H4 (cell line): ENCODE measurements around the gene CCDC92. TPM values are rescaled to one million over a fixed set of nuclear protein-coding genes. Genes with fewer than 3 reads are reported as not detected.

Experiments used
- DNase-seq: peaks from one replicate; pipeline ENCODE4 v3.0.0-alpha.2; 2015; ENCODE audit warnings: low spot score
- total RNA-seq: library from RNA; depleted of rRNA; stranded (reverse); fragments of >200 nt; shearing (Covaris generic); gene quantifications from 2 replicates; pipeline ENCODE4 v1.2.3, GENCODE V29; 2014; rRNA removed

CCDC92 gene
- 8.3 and 10.2 TPM in 2 replicates for total RNA-seq

DNA sequence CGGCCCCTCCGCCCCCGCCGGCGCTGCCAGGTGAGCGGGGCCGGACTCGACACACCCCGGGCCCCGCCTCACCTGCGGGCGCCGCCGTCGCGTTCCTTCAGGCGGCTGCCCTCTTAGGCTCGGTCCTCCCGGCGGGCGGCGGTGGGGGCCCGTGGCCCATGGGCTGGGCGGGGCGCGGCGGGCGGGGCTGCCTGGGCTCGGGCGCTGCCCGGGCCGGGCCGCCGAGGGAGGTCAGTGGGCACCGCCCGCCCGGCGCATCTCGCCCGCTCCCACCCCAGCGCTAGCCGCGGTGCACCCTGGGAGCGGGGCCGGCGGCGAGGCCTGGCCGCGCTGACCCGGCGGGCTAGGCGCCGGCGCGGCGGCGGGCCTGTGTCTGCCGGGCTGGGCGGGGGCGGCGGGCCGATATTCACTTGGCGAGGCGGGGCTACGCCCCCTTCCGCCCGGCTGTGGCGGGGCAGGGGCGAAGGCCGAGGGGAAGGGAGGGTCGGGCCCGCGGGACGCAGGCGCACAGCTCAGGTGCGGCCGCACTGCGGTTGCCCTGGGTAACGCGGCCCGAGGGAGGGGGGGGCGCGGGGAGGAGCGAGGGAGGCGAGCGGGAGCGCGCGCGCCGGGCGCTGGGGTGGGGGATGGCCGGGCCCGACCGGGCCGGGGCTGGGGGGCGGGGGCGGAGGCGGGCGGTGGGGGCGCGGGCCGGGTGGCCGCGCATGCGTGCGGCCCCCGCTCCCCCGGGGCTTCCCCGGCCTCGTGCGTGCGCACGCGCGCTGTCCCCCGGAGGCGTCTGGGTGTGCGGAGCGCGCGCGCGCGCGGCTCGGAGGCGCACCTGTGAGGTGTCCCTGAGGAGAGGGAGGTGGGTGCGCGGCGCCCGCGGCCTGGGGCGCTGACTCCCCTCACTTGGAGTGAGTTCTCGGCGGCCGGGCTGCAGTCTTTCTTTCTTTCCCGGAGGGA, at the start of gene CCDC92, which contains the start of gene ZNF664:
CCDC92 (minus strand) TSS at position 375 of the 945 bp plus-strand sequence. CDS start 28,526 bp downstream, outside the sequence.
ZNF664 (plus strand) TSS at position 759 of the 945 bp plus-strand sequence. CDS start 38,930 bp downstream, outside the sequence.
- peak; percentile 87 for DNase-seq

DNA sequence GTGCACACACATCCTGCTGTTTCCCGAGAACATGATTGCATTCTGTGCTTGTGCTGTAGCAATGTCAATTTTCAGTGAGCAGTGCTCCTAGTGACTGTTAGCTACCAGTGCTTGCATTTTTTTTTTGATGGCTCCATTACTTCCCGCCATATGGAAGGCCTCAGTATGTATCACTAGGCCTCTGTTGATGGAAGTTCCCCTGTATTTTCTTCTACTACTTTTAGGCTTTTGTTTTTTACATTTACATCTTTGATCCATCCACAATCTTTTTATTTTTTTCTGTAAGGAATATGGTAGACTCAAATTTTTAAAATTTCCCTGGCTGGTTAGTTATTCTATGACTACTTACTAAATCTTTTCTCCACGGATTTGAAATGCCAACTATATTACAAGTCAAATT, 49.5 kb upstream of the CCDC92 start:
- DNase-seq, result no peak

DNA sequence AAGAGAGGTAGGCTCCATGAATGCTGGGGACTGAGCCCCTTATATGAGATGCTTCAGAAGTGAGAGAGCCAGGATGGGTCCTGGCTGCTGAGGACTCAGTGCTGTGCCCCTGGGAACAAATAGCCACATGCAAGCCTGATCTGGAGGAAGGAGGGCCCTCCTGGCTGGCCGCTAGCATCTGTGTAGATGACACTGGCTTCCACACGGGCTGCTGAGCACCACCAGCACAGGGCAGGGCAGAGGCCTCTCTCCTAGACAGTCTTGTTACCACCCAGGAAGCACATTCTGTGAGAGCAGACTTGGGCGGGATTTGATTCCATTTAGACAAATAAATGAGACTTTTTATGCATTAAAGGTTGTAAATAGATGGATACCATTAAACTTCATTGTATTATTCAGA, 48.4 kb upstream of the CCDC92 start:
- no peak for DNase-seq

GRCh38 chr12:124020514-124020949, 47.9 kb upstream of the CCDC92 start:
- no peak for DNase-seq

DNA sequence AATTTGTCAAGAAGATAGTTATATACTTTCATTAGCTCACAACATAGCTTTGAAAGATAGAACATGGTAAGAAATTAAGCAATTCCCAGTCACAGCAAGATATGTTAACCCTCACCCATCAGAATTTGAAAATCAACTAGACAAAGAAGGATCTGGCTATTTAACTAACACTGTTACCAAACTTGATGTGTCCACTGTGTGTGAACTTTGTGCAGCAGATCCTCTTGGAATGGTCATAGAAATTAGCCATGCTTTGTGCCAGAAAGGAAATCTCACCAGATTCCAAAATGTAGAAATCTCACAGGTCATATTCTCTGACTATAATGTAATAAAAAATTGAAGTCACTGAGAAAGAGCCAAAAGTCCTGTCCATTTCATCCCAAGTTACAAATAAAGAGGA, 46.5 kb upstream of the CCDC92 start:
- DNase-seq, result no peak

GRCh38 chr12:124018539-124018938, 45.9 kb upstream of the CCDC92 start:
- DNase-seq, result no peak

- DNase-seq, result no peak
Observed at GRCh38 chr12:124017064-124017463, 44.4 kb upstream of the CCDC92 start.

DNA sequence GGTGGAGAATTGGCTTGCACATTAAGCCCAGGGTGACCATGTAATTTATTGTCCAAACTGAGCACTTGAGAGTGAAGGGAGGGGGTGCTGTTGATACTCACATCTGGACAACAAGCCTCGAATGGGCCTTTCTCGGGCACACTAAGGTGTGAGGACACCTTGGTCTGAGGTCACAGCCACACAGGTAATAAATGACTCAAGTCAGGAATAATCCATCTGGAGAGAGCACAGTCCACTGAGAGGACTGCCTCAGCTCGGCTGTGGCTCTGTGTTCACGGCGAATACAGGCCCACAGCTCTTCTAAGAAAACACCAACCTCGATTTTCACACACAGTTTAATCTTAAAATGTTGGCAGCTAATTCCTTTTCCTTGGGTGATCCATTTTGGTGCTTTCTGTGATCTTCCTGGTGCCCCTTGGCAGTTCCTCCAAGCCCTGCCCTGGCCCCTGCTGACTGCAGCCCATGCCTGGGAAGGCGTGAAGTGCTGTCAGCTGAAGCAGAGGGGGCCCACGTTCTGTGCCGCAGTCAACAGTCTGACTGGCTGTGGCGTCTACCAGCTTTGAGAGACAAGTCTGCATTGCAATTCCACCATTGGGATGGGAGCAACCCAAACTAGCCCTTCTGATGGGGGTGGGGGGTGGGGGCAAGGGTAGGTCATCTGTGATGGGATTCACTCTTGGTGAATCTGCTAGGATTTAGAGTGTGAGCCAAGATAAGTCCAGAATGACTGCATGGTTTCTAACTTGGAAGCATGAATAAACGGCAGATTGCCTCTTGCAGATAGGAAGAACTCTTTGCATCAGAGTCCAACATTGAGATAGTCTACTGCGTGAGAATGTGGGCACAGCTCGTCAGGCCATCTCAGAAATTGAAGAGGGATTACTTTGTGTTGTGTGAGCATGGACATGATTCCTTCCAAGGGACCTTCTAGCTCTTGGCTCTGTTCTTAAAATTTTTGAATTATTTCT, 43.1 kb upstream of the CCDC92 start:
- no peak for DNase-seq

DNA sequence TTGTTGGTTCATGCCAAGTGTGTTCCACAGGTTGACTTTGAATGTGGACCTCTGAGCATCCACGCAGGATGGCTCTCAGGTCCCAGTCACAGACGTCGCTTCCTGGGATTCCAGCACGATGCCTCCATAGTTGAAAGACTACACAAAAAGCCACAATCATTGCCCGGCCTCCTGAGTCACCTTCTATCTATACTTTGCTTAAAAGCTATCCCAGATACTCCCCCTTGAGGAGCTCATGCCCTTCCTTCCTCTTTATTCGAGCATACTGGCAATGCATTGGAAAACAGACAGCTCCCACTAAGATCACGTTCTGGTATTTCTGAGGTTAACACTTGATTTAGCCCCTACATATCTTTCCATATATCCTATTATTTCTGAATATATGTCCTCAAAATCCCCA, 40.4 kb upstream of the CCDC92 start:
- no peak for DNase-seq

DNA sequence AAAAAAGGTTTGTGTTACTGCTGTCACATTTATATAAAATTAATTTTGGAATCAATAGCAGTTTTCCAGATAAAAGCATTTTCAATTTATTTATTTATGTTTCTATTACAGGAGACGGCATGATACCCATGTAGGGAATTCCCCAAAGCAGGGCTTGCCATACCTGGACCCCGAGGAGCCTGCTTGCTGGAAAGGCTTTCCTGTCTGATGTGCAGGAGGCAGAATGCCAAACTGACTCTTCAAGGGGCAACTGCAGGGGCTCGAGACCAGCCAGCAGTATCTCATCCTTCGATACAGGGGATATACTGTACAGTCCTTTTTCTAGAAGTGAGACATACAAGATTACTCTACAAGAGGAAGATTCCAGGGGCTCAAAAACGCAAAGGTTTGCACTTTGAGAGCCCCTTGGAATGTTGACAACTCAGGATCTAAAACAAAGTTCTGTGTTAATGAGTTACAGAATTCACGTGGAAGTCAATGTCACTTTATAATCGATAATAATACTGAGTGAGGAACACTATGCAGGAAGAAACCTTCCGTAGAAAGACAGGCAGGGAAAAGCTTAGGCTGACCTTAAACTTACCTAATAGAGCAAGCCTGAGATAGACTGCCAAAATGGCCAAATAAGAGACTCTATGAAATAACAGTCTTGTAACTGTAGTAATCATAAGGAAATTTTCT, 38.9 kb upstream of the CCDC92 start:
- DNase-seq, result no peak

DNA sequence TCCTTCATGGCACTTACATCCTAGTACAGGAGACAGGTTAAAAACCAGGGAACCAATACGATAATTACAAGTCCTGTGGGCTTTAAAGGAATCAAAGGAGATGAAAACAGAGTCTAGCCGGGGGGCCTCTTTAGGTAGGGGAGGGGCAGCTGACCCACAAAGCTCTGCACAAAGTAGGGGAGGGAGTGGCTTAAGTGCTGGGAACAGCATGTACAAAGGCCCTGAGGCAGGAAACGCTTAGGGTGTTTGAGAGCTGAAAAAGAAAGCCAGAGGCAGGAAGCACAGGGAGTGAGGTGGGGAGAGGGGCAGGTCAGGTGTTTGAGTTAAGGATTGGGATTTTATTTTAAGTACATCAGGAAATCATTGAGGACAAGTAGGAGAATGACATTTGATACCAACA, 38.1 kb upstream of the CCDC92 start:
- no peak for DNase-seq

- DNase-seq, result no peak
Observed at GRCh38 chr12:124009781-124010180, 37.1 kb upstream of the CCDC92 start.

- no peak for DNase-seq
Observed at GRCh38 chr12:124008595-124008994, 36.0 kb upstream of the CCDC92 start.

GRCh38 chr12:124007826-124008570, 35.4 kb upstream of the CCDC92 start:
- no peak for DNase-seq

DNA sequence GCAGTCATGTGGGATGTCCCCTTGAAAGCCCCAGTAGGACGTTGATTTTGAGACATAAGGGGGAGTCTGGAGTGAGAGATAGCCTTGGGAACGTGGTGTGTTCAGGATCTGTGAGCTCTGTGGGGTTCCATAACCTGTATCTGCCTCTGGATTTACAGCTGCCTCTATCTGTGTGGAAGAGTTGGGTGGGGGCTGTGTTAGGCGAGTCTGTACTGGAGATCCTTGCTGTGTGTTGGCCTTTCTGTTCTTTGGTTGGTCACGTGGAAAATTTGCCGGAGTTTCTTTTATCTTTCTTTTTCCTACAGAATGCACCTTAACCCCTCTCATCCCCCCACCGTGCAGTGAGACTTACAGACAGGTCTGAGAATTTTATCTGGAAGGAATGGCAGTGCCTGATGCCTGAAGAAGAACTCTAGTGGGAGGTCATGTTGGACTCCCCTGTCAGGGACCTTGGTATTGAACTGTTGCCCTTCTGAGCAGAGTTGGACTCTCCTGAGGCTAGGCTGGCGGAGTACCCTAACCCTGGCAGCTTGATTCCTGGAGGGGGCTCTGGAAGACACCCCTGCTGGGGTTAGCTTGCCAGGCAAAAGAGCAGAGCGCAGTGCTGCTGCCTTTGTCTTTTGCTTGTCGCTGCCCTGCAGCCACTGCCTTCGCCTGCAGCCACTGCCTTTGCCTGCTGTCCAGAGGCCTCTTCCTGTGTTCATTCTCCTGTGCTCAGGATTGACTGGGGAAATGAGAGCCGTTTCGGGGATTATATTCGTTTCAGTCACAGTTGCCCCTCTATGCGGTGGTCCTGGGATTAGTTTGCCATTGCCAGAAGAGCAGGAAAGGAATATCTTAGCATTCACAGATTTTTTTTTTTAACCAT, 34.4 kb upstream of the CCDC92 start:
- no peak for DNase-seq

DNA sequence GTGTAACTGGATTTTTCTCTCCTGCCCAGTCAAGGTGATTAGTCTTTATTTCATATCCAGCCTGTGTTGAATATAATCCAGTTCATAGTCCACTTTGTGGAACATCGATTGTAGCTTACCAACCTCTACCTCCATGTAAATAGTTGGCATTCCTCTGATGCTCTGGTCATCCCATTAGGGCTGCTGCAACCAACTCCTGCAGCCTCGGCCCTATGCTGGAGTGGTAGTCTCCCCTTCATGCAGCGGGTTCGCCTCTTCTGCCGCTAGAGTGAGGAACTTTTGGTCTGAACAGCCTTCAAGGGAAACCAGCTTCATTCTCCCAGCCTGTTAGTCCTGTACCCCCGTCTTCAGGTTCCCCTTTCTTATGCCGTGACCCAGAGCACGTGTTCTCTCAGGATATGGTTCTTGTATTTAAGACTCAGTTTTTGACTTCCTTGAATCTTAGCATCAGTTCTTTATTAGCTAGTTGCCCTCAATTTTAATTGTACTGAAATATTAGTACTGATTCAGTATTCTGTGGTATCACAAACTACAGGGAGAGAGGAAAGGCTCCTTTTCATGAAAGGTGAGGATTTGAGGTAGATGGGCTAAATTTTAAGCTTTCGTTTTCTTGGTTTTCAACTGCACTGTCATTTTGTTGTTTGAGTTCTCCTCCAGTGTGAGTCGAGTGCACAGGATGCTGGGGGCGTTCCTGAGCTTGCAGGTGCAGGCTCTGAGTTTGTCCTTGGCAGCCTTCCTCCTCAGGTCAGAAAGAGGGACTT, 33.6 kb upstream of the CCDC92 start:
- no peak for DNase-seq

GRCh38 chr12:124004233-124004875, 31.7 kb upstream of the CCDC92 start:
- DNase-seq, result no peak

DNA sequence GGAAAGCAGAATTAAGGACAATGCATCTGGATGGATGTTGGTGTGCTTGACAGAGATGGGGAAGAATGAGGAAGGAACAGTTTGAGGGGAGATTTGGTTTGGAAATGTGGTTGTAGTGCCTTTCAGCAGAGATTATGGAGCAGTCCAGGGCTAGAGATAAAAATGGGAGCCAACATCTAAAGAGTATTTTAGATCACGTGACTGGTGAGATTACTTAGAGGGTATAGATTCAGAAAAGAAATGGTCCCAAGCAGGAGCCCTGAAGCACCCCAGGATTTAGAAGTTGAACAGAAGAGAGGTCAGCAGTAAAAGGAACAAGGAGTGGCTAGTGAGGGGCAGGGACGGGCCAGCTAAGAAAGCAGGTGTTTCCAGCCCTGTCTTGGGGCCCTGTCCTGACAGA, 30.0 kb upstream of the CCDC92 start:
- no peak for DNase-seq
